IPS-15b (cell line): ENCODE data around the gene MRPL24.
A peak's percentile ranks its signal among the peaks of the same experiment; 100 is the strongest.

Source experiments
- H3K27me3 ChIP-seq: one replicate; pipeline ENCODE4 v1.6.1; 2013; ENCODE audit warnings: low read length; ENCODE audit not compliant: control insufficient read depth, insufficient read depth
- H3K36me3 ChIP-seq: one replicate; pipeline ENCODE4 v1.6.1; 2013; ENCODE audit warnings: low read length; ENCODE audit not compliant: control insufficient read depth, insufficient read depth
- H3K4me1 ChIP-seq: one replicate; pipeline ENCODE4 v1.6.1; 2013; ENCODE audit warnings: mild to moderate bottlenecking, low read length; ENCODE audit not compliant: control insufficient read depth, insufficient read depth
- H3K4me3 ChIP-seq: one replicate; pipeline ENCODE4 v1.5.1; 2013; ENCODE audit warnings: low read depth, low read length
- H3K9ac ChIP-seq: one replicate; pipeline ENCODE4 v1.6.1; 2013; ENCODE audit warnings: low read depth, mild to moderate bottlenecking, low read length
- H3K9me3 ChIP-seq: one replicate; pipeline ENCODE4 v1.6.1; 2013; ENCODE audit warnings: mild to moderate bottlenecking, low read length; ENCODE audit not compliant: control insufficient read depth, insufficient read depth

Gene MRPL24

DNA sequence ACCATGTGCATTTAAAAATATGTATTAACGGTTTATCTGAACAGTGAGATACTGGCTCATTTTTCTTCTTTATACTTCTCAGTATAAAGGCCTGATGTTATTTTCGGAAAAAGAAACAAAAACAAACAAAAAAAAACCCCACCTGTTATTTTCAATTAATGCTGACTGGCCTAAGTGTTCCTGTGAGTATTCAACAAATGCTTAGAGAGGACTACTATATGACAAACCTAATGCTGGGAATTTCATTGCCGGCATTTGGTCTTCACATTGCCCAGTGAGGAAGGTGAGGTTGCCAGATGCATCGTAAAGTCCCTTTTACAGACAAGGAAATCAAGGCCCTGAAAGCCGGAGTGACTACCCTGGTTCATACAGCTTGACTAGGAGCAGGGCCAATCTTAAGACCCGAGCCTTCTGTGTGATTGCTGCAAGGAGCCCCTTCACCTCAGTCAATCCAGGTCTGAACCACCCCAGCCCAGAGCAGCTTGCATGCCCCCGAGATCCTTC, 599 bp downstream of the MRPL24 start:
- peak overlapping the region; percentile 94 for H3K9ac ChIP-seq
- H3K9me3 ChIP-seq = no peaks in the 10 kb centered on the region
- H3K4me3 ChIP-seq = peak overlapping the region; percentile 96
- no peaks in the 10 kb centered on the region for H3K27me3 ChIP-seq
- peaks cover 5% of the 10 kb centered on the region for H3K4me1 ChIP-seq
- H3K36me3 ChIP-seq = peaks cover 28% of the 10 kb centered on the region

DNA sequence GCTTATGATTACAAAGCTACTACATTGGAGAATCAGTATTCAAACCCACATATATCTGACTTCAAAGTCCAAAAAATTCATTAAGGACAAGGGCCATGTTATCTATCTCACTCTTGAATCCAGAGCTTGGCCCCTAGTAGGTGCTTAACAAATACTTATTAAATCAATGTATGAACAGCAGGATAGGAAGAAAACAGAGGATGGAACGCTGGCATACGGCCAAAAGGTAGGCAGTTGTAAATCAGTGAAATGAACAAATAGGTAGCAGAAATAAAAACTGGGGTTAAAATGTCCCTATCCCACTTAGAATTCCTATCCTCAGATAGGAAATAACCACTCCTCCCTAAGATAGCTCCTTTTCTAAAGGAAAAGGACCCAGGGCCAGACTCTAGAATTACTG, 2.0 kb downstream of the MRPL24 start:
- Histone ChIP-seq H3K27me3 (no peaks in the 10 kb centered on the region), H3K36me3 (peaks cover 19% of the 10 kb centered on the region), H3K4me1 (peaks cover 5% of the 10 kb centered on the region), H3K9me3 (no peaks in the 10 kb centered on the region), H3K4me3 (no peak overlapping the region), H3K9ac (no peak overlapping the region)

DNA sequence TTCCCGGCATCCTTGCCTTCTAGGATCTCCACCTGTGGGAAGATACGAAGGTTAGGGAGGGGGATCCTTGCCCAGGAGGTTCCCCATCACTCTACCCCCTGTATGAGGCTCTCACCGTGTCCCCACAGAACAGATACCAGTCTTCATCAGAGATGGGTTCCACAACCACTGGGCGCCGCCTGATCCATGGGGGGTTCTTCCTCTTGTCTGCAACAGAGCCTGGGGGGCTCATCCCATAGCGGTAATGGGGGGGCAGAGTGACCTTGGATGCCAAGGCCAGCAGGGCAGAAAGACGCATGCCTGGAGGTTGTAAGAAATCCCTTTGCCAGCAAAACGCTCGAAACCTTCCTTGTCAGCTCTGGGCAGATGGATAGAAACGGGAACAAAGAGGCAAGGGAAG, 2.5 kb downstream of the MRPL24 start:
- H3K36me3 ChIP-seq = peaks cover 14% of the 10 kb centered on the region
- no peak overlapping the region for H3K9ac ChIP-seq
- H3K27me3 ChIP-seq = no peaks in the 10 kb centered on the region
- H3K9me3 ChIP-seq = no peaks in the 10 kb centered on the region
- H3K4me1 ChIP-seq = peaks cover 5% of the 10 kb centered on the region
- H3K4me3 ChIP-seq = no peak overlapping the region

DNA sequence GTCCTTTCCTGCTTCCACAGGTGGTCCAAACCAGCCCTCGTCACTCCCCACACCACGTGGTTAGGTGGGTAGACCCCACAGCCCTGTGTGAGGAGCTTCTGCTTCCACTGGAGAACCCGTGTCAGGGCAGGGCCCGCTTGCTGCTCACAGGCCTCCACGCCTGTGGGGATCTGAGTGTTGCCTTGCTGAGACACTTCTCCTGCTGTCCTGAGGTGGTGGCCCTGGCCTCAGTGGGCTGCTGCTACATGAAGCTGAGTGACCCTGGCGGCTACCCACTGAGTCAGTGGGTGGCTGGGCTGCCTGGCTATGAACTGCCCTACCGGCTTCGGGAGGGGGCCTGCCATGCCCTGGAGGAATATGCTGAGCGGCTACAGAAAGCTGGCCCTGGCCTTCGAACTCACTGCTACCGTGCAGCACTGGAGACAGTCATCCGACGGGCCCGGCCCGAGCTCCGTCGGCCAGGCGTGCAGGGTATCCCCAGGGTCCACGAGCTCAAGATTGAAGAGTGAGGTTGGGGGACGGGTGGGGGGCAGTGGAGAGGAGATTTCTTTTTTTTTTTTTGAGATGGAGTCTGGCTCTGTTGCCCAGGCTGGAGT, 6.8 kb downstream of the MRPL24 start:
- H3K9me3 ChIP-seq = no peaks in the 10 kb centered on the region
- no peak overlapping the region for H3K9ac ChIP-seq
- H3K27me3 ChIP-seq = no peaks in the 10 kb centered on the region
- peaks cover 7% of the 10 kb centered on the region for H3K36me3 ChIP-seq
- no peak overlapping the region for H3K4me3 ChIP-seq
- H3K4me1 ChIP-seq = peaks cover 7% of the 10 kb centered on the region

DNA sequence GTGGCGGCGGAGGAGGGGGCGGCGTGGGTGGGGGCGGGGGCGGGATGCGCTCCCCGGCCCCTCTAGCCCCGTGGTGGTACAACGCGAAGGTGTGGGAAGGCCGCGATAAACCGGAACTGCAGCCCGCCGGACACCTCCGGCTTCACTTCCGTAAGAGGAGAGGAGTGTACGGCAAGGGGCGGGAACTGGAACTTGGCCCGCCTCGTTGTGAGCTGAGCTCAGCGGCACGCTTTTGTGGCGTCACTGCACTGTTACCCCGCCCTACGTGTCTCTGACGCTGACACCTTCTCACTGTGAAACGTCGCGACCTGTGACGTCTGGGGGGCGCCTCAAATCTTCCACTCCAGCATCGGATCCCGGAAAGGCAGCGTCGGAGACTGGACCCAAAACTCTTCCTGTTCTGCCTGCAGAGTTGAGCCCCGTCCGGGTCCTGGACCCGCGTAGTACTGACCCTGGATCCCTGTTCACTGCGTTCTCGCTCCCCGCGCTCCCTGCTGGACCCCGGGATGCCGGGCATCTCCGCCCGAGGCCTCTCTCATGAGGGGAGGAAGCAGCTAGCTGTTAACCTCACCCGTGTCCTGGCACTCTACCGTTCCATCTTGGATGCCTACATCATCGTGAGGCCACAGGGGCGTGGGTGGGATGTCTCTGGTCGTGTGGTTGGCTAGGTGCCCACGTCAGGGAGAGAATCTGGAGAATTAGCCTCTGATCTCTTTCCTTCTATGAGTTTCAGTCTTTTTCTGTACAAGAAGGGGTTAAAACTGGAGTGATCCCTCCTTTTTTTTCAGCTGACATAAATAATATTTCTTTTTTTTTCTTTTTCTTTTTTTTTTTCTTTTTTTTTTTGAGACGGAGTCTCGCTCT, 12.1 kb downstream of the MRPL24 start, which contains the start of gene ISG20L2:
Gene ISG20L2 (minus strand): TSS at position 168 of the 864 bp plus-strand sequence. CDS start 1,114 bp downstream, outside the sequence.
- no peaks in the 10 kb centered on the region for H3K27me3 ChIP-seq
- peaks cover 21% of the 10 kb centered on the region for H3K4me1 ChIP-seq
- peak within 1 kb of the TSS; percentile 85 for H3K9ac ChIP-seq
- no peaks in the 10 kb centered on the region for H3K9me3 ChIP-seq
- peaks cover 8% of the 10 kb centered on the region for H3K36me3 ChIP-seq
- peak within 1 kb of the TSS; percentile 99 for H3K4me3 ChIP-seq

DNA sequence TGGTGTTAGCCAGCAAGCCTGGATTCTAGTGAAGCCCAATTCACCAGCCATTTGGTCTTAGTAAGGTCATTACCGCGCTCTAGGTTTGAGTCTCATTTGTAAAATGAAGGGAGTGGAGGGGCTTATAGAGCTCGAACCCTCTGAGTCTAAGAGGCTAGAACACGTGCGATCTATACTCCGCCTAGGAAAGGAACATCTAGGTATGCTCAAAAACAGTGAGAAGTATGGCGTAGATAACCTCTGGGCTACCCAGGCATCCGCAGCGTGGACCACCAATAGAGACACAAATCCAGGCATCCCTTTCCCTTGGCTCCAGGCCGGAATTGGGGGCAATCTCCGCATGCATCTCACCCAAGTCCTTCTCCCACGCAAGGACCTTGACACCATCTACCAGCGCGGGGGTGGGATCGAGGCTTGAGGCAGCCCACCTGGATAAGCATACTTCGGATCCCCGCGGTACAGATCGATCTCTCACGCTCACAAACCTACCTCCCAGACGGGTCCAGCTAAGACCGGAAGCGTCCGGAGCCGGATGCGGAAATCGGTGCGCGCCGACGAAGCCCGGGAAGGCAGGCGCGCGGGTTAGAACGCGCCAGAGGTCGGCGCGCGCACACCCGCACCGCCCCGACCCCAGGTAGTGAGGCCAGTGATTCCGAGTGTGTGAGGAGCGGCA, 12.8 kb downstream of the MRPL24 start, which contains the start of gene METTL25B:
Gene METTL25B (plus strand): TSS at position 544 of the 673 bp plus-strand sequence. CDS start 636 bp downstream, outside the sequence.
- peaks cover 16% of the 10 kb centered on the region for H3K36me3 ChIP-seq
- H3K9me3 ChIP-seq = no peaks in the 10 kb centered on the region
- peak within 1 kb of the TSS; percentile 85 for H3K9ac ChIP-seq

DNA sequence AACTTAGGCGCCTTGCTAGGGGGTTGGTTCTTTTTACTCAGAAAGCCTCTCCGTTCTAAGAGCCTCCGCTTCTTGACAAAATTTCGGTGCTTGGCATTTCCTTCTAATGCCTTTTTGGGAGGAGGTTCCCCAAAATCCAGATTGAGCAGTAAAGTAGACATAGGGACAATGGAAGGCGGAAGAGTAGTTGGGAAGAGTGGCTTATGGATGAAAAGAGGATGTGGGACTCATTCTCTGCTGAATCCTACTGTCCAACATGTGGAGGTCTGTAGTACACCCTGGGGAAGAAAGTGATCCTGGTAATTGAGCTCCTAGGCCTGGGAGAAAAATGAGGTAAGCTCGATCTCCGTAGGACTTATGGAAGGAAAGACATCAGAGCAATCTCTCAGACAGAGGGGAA, 13.4 kb downstream of the MRPL24 start:
- Histone ChIP-seq H3K4me3 (peak overlapping the region; percentile 99), H3K27me3 (no peaks in the 10 kb centered on the region), H3K36me3 (peaks cover 21% of the 10 kb centered on the region), H3K4me1 (peaks cover 21% of the 10 kb centered on the region), H3K9ac (peak overlapping the region; percentile 85), H3K9me3 (no peaks in the 10 kb centered on the region)

More for the DNA sequence above, 12.8 kb downstream of the MRPL24 start, which contains the start of gene METTL25B:
- Histone ChIP-seq H3K27me3 (no peaks in the 10 kb centered on the region), H3K4me3 (peak within 1 kb of the TSS; percentile 99), H3K4me1 (peaks cover 21% of the 10 kb centered on the region)

DNA sequence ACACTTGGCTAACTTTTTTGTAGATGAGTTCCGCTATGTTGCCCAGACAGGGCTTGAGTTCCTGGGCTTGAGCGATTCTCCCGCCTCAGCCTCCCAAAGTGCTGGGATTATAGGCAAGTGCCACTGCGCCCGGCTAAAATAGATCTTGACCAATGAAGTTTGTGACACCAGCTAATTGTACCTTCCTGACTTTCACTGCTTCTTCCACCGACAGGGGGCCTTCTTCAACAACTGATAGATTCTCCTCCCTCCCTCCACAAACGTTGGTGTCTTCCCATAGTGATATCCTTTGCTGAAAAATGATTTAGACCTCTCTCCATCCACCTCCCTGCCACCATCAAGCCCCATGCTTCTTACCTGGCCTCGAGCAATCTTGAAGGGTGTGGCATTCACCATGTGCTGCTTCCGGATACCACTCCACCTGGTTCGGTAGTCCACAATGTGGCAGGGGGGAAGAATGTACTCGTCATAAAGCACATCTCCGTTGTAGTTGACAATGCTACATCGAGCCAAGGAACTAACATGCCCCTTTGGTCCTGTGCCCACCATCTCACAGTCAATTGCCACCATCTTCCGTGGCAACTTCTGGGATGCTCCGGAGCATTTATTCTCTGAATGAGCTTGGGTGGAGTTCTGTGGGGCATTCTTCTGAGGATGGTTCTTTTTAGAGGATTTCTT, 14.2 kb downstream of the MRPL24 start:
- Histone ChIP-seq H3K4me1 (peaks cover 21% of the 10 kb centered on the region), H3K9ac (no peak overlapping the region), H3K9me3 (no peaks in the 10 kb centered on the region), H3K4me3 (peak overlapping the region; percentile 99), H3K27me3 (no peaks in the 10 kb centered on the region), H3K36me3 (peaks cover 26% of the 10 kb centered on the region)

DNA sequence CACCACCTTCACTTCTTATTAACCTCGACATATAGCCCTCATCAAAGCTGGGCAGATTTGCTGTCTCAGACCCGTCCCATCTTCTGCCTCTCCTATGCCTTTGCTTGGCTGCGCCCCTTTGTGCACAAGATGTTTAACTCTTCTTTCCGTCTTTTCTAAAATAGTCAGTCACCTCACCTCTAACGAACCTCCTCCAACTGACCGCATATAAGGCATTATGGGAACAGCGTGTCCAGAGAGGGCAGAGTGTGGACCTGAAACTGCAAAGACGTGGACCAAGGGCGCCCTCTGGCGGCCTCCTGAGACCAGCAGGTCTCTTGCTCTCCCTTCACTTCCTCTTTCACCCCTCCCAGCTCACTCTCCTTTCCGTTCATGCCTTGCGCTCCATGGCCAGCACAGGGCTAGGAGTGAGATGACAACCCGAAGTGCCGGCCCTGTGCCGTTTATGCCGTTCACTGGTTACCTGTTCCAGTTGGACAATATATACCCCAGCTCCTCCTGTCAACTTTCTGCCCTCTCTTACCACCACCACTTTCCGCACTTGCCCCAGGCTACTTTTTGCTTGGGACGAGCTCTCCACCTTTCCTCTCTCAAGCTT, 15.1 kb downstream of the MRPL24 start:
- H3K4me1 ChIP-seq = peaks cover 21% of the 10 kb centered on the region
- H3K36me3 ChIP-seq = peaks cover 32% of the 10 kb centered on the region
- no peaks in the 10 kb centered on the region for H3K27me3 ChIP-seq
- peak overlapping the region; percentile 32 for H3K9ac ChIP-seq
- peak overlapping the region; percentile 99 for H3K4me3 ChIP-seq
- H3K9me3 ChIP-seq = no peaks in the 10 kb centered on the region

DNA sequence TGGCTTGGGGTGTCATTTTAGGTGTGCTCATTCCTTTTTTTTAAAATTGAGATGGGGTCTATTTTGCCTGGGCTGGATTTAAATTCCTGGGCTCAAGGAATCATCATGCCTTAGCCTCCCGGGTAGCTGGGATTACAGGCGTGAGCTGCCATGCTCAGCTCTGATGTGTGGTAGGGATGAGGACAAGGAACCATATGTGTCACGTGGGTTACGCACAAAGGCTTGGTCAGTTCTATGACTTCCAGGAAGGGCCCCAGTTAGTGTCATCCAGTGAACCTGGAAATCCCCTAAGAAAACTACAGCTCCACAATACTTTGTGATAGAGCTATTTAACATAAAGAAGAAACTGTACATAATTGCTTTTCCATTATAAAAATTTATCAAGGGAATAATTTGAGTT, 19.4 kb downstream of the MRPL24 start:
- Histone ChIP-seq H3K9ac (no peak overlapping the region), H3K9me3 (no peaks in the 10 kb centered on the region), H3K27me3 (no peaks in the 10 kb centered on the region), H3K36me3 (peaks cover 32% of the 10 kb centered on the region), H3K4me3 (no peak overlapping the region), H3K4me1 (peaks cover 9% of the 10 kb centered on the region)

DNA sequence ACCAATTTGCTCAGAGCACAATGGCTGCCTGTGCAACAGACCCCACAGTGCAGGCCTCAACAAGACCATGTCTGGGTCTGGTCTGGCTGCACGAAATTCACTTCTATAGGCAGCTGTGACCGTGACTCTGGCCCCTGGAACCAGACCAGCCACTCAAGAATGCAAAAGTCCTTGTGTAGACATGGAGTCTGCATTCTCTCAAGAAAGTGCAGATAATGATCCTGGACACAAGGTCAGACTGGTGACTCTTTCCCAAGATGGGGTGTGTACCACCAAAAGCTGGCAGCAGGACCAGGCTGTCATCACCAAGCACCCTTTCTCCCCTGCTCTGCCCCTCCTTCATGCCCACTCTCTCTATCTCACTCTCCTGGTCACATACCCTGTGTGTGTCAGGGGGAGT, 19.8 kb downstream of the MRPL24 start:
- peaks cover 9% of the 10 kb centered on the region for H3K4me1 ChIP-seq
- H3K9me3 ChIP-seq = no peaks in the 10 kb centered on the region
- H3K36me3 ChIP-seq = peaks cover 32% of the 10 kb centered on the region
- no peak overlapping the region for H3K4me3 ChIP-seq
- H3K9ac ChIP-seq = no peak overlapping the region
- no peaks in the 10 kb centered on the region for H3K27me3 ChIP-seq
